ENCODE measurements around the gene RAB34. TPM values are rescaled to one million over a fixed set of nuclear protein-coding genes. Genes with fewer than 3 reads are reported as not detected.

The RAB34 gene
- total and polyA plus RNA-seq, 9 of the 15 experiments (the other 6 are each of a cell fraction or from before 2014, with no cell fraction given): 0.07 to 3.8 (median 0.46) TPM; not detected in 1

- TF ChIP-seq SIN3A (IDR thresholded peaks at IDR 0.05; ENCODE audit: borderline replicate concordance in 2 of 2, control insufficient read depth in 1 of 2, low read depth in 2 of 2, low read length in 2 of 2) (peak; percentile 55 to 63; a peak in 3 of 4 replicates), HDAC2 (IDR thresholded peaks at IDR 0.05) (no peak), TCF7 (IDR thresholded peaks at IDR 0.05; ENCODE audit: borderline replicate concordance) (0 out of 2 replicates have a peak, but pooled peaks have one; percentile 19), ZNF436 (CRISPR knock-in tag; IDR thresholded peaks at IDR 0.05) (peak; percentile 32; the same call in 1 of the 2 replicates), ELK3 (CRISPR knock-in tag; IDR thresholded peaks at IDR 0.05) (no peak), ZBTB9 (CRISPR knock-in tag; IDR thresholded peaks at IDR 0.05) (0 out of 2 replicates have a peak, but pooled peaks have one; percentile 44), PRDM10 (IDR thresholded peaks at IDR 0.05; ENCODE audit: partially characterized antibody) (no peak), POLR2B (IDR thresholded peaks at IDR 0.05; ENCODE audit: low read depth, partially characterized antibody) (peak; percentile 81), BRCA1 (IDR thresholded peaks at IDR 0.05) (no peak), BRCA1 (CRISPR knock-in tag; IDR thresholded peaks at IDR 0.05) (no peak), CREM (IDR thresholded peaks at IDR 0.05; ENCODE audit: low read depth) (peak; percentile 57), JUND (IDR thresholded peaks at IDR 0.05; ENCODE audit: borderline replicate concordance, low read depth, low read length) (no peak), JUND (tag; IDR thresholded peaks at IDR 0.05; ENCODE audit: borderline replicate concordance, low read depth, low read length) (peak; percentile 31; the same call in 1 of the 3 replicates), KDM5B (IDR thresholded peaks at IDR 0.05; ENCODE audit: insufficient replicate concordance, low read depth, low read length) (peak; percentile 46), SNIP1 (IDR thresholded peaks at IDR 0.05; ENCODE audit: low read depth) (no peak), MYC (IDR thresholded peaks at IDR 0.05; ENCODE audit: low read depth, low read length) (no peak), MYC (CRISPR knock-in tag; IDR thresholded peaks at IDR 0.05; ENCODE audit: borderline replicate concordance, low read depth) (no peak; the same call in 1 of the 2 replicates), E4F1 (CRISPR knock-in tag; IDR thresholded peaks at IDR 0.05; ENCODE audit: borderline replicate concordance) (peak; percentile 60; the same call in 1 of the 2 replicates), CBX3 (IDR thresholded peaks at IDR 0.05; ENCODE audit: borderline replicate concordance in 1 of 2, low read length in 2 of 2) (peak in 1 of 2 experiments; percentile 34; a peak in 1 of 3 replicates)
These were observed 7.5 kb upstream of the RAB34 start (continued) for GRCh38 chr17:28725166-28725659.
